ENCODE results near the gene CCDC12. TPM values are rescaled to one million over a fixed set of nuclear protein-coding genes. Genes with fewer than 3 reads are reported as not detected.

CCDC12 gene
- polyA plus RNA-seq, 1 of the 3 experiments (the other 2 are of a cell fraction): 105 TPM

DNA sequence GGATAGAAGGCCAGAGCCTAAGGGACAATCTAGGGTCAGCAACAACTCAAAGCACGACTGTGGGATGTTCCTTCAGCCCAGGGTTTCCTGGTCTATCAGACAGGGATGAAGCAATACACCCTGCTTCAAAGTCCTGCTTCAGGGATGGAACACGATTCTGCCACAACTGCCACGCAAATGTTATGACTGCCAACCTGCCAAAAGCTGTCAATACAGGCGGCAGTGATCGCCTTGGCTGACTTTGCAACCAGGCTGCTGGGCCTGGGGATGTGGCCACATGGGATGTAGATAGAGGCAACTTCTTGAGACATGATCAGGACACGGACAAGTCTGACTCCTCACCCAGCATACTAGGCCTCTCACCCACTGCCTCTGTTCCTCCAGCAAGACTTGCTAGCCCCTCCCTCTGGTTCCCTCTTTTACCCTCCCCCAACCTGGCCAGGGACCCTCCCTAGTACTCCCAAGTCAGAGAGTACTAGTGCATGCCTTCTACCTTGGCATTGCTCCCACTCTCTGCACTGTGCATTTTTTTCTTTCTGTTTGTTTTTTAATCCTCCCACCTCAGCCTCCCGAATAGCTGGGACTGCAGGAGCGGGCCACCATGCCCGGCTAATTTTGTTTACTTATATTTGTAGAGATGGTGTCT lies 7.6 kb downstream of the CCDC12 start (continued):
- TF ChIP-seq, protein P1, sequence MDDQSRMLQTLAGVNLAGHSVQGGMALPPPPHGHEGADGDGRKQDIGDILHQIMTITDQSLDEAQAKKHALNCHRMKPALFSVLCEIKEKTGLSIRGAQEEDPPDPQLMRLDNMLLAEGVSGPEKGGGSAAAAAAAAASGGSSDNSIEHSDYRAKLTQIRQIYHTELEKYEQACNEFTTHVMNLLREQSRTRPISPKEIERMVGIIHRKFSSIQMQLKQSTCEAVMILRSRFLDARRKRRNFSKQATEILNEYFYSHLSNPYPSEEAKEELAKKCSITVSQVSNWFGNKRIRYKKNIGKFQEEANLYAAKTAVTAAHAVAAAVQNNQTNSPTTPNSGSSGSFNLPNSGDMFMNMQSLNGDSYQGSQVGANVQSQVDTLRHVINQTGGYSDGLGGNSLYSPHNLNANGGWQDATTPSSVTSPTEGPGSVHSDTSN (IDR thresholded peaks at IDR 0.05): no peak
- no peak for TF ChIP-seq IRF3 (IDR thresholded peaks at IDR 0.05; ENCODE audit: low read depth, low read length)
- TF ChIP-seq NFIC (IDR thresholded peaks at IDR 0.05; ENCODE audit: borderline replicate concordance): no peak

- DNase-seq: no peak
- WGBS (ENCODE audit: low lambda C conversion rate): 92% methylated on average over 5 of the region's 5 CpGs
- Histone ChIP-seq H4K20me1 (ENCODE audit: insufficient read depth) (peaks cover 81% of the 10 kb centered on the region), H3K9me2 (no peaks in the 10 kb centered on the region), H3K9ac (no peak overlapping the region), H3K4me2 (no peak overlapping the region), H3K27ac (ENCODE audit: low read depth in 2 of 2, low read length in 1 of 2) (peak overlapping the region in 1 of 2 experiments; percentile 48; a peak in 1 of 4 replicates), H3K4me1 (ENCODE audit: control insufficient read depth in 1 of 2, insufficient read depth in 2 of 2, low read depth in 1 of 2, low read length in 1 of 2) (peaks cover 0 to 48% of the 10 kb centered on the region in 2 experiments; a peak in 1 of 4 replicates), H3K79me2 (ENCODE audit: insufficient read depth) (peaks cover 93% of the 10 kb centered on the region), H3K4me3 (ENCODE audit: low read depth in 2 of 2, low read length in 1 of 2) (no peak overlapping the region), H3K36me3 (replicated peaks in 1 of 2; ENCODE audit: control insufficient read depth in 1 of 2, insufficient read depth in 2 of 2, low read length in 1 of 2) (peaks cover 0 to 2% of the 10 kb centered on the region in 2 experiments), H3K9me3 (no peaks in the 10 kb centered on the region), H2AFZ (ENCODE audit: low read depth) (no peak overlapping the region), H3F3A (replicated peaks; ENCODE audit: insufficient read depth) (no peaks in the 10 kb centered on the region), H3K27me3 (ENCODE audit: insufficient read depth) (no peaks in the 10 kb centered on the region)
- TF ChIP-seq, protein P2, sequence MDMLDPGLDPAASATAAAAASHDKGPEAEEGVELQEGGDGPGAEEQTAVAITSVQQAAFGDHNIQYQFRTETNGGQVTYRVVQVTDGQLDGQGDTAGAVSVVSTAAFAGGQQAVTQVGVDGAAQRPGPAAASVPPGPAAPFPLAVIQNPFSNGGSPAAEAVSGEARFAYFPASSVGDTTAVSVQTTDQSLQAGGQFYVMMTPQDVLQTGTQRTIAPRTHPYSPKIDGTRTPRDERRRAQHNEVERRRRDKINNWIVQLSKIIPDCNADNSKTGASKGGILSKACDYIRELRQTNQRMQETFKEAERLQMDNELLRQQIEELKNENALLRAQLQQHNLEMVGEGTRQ (IDR thresholded peaks at IDR 0.05; ENCODE audit: borderline replicate concordance, low read depth, low read length): no peak
- no peak for TF ChIP-seq TAF1 (IDR thresholded peaks at IDR 0.05; ENCODE audit: borderline replicate concordance, low read depth, low read length)
- TF ChIP-seq SIN3A (IDR thresholded peaks at IDR 0.05; ENCODE audit: borderline replicate concordance, low read depth, low read length): no peak
- no peak for TF ChIP-seq GABPA (IDR thresholded peaks at IDR 0.05; ENCODE audit: low read depth)
- TF ChIP-seq NFIC (IDR thresholded peaks at IDR 0.05; ENCODE audit: borderline replicate concordance): no peak
- no peak for TF ChIP-seq FOXJ3 (CRISPR knock-in tag; IDR thresholded peaks at IDR 0.05)
- TF ChIP-seq JUND (IDR thresholded peaks at IDR 0.05): no peak
- no peak for TF ChIP-seq USF1 (IDR thresholded peaks at IDR 0.05; ENCODE audit: borderline replicate concordance, low read depth)
- CTCF ChIA-PET: no interaction called here
- POLR2A ChIA-PET: interaction anchor here (1.2 kb wide), 1 partner anchor 31 kb away, joined by 3 read pairs; no protein-coding TSS in a partner anchor
Observed at GRCh38 chr3:46966811-46967210, 9.7 kb downstream of the CCDC12 start.

Data from SK-N-SH (cell line).